GM12801 (cell line): ENCODE measurements around the gene ANAPC7.

Experiments used
- CTCF ChIP-seq: IDR thresholded peaks from one replicate; pipeline ENCODE4 v1.5.1; 2011; ENCODE audit warnings: control low read depth; ENCODE audit not compliant: insufficient read length; ENCODE audit errors: extremely low read depth

ANAPC7 gene

GRCh38 chr12:110339184-110339952, 64.1 kb downstream of the ANAPC7 start:
- no peak for TF ChIP-seq CTCF

- no peak for TF ChIP-seq CTCF
Measured at GRCh38 chr12:110338754-110339153, 64.8 kb downstream of the ANAPC7 start.

- no peak for TF ChIP-seq CTCF
Measured at GRCh38 chr12:110337912-110338710, 65.4 kb downstream of the ANAPC7 start.

- TF ChIP-seq CTCF: no peak
Measured at GRCh38 chr12:110335481-110336045, 67.9 kb downstream of the ANAPC7 start.

GRCh38 chr12:110333201-110333600, 70.3 kb downstream of the ANAPC7 start:
- no peak for TF ChIP-seq CTCF

- TF ChIP-seq CTCF: no peak
Measured at GRCh38 chr12:110330544-110330943, 73.0 kb downstream of the ANAPC7 start.

GRCh38 chr12:110330124-110330523, 73.4 kb downstream of the ANAPC7 start:
- TF ChIP-seq CTCF: no peak
